HG03565 (cell line): ENCODE data around the gene ADCY5.

Experiments used
- ATAC-seq: cut with Tn5 transposase; IDR thresholded peaks from one replicate; pipeline ENCODE4 v1.9.1; 2021; ENCODE audit warnings: mild to moderate bottlenecking, moderate library complexity; ENCODE audit not compliant: unreplicated experiment

The ADCY5 gene

DNA sequence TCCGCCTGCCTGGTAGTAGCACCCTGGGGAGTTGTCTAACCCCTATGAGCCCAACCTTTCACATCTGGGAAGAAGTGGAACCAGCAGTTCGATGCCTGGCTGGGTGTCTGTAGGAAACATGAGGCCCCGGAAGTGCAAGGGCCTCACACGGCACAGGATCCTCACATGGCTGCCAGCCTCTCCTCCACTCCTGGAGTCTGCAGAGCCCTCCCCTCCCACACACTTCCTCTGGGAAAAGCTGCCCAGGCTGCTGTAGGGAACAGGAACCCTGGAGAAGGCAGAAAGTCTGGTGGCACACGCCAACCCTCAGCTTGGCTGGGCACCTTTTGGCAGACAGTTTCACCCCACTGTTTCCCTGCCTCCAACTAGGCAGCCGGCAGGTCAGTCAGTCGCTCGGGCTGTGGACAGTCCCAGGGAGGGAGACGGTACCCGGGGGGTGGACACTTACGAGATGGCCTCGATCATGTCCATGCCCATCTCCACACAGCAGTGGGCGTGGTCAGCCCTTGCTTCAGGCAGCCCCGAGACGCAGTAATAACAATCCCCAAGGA is 118.4 kb downstream of the ADCY5 start:
- no peak for ATAC-seq

DNA sequence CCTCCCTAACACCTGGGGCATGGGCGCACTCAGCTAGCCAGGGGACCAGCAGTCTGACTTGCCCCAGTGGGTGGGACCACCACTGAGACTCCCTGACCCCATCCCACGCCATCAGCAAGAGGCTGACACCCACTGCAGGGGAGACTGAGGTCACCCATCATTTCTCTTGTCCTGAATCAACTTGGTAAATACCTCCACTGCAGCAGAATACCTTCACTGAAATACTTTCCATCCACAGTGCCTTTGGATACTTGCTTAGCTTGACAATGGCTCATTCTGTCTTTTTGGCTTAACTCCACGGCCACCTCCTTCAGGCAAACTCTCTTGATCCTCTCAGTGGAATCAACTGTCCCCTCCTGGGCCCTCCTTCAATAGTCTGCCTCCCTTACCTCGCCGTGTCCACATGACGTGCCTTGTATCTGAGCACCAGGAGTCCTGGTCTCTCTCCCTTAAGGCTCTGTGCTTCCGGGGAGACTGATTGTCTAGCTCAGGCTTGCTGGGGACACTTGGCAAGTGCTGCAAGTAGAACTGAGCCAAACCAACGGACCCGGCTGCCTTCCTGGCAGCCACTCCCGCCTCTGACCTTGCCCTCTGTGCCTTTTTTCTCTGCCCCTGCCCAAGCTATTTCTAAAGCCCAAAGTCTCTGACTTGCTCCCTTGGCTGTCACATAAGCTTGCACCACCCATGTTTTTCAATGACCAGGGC is 119.1 kb downstream of the ADCY5 start:
- ATAC-seq: no peak

DNA sequence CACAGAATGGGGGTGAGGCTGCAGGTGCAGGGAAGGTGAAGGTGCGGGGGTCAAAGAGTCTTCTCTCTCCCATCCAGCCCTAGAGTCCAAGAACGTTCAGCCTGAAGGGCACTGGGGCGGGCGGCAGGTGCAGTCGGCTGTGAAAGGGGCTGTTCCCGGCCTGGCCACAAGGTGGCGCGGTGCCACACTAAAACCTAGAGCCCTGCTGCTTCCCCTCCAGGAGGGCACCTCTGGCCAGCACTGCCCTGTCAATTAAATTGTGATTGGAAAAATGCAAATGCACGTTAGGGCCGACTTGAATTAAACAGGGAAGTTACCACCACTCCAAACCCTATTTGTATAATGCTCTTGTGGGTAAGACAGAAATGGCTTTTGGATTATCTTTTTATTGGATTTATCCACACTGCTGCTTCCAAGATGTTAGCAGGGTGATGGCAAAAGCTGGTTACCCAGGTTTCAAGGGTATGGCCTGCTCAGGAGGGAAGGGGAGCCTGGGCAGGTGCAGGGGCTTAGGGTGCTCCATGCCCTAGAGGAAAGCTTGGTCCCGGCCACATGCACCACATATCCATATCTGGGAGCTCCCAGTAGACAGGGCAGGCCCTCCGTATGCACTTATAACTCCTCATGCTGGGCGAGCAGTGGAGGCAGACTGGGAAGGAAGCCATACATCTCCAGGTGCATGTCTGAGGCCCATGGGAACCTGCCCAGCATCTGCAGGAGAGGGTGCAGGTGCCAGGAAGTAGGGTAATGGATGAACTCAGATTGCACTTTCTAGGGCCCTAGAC is 119.8 kb downstream of the ADCY5 start:
- no peak for ATAC-seq

- no peak for ATAC-seq
Measured at GRCh38 chr3:123327956-123328850, 120.7 kb downstream of the ADCY5 start.

DNA sequence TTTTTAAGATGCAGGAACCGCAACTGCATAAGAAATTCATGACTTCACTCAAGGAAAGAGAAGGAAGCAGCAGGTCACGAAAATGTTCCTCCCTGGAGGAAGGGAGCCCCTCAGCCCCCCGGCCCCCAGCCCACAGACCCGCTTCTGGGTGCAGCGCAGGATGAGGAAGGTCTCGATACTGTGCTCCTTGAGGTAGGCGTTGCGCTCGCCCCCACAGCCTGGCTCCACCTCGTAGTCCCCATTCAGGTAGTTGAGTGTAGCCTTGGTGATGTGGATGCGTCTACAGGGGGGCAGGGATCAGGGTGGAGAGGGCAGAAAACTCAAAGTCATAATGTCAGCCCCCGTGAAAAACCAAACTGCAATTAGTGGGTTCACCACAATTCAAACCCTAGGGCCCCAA is 121.4 kb downstream of the ADCY5 start:
- no peak for ATAC-seq

DNA sequence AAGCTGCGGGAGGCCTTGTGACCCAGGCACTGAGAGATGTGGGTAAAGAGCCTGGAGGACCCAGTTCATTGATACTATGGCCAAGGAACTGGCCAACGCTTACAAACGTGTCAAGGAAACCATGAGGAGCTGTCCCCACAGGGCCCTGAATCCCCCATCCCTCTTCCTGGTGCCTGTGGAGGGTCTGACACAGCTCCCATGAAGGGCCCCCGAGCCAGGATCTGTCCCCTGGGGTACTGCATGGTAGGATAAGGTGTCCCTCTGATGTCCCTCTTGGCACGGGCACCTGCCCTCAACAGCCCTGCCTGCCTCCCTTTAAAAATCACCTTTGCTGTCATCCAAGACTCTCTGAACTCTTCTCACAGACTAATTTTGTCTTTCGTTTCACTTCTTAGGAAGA is 122.4 kb downstream of the ADCY5 start:
- ATAC-seq: no peak

- no peak for ATAC-seq
Measured at GRCh38 chr3:123325766-123326256, 123.1 kb downstream of the ADCY5 start.

GRCh38 chr3:123324880-123325765 is 123.8 kb downstream of the ADCY5 start:
- no peak for ATAC-seq

DNA sequence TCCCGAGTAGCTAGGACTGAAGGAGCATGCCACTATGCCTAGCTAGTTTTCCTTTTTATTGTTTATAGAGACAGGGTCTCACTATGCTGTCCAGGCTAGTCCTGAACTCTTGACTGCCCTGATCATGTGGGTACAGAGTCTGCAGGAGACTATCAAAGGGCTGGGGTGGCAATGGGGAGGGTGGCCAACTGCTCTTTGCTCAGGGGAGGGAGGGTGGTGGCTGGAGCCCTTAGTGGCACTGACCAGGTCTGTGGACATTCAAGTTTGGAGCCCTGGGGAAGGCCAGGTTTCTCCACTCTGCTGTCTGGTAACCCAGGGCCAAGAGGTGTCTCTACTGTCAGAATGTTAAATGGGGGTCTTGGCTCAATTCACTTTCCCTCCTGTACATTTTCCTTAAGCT is 125.1 kb downstream of the ADCY5 start:
- ATAC-seq: no peak

- no peak for ATAC-seq
Measured at GRCh38 chr3:123322866-123323265, 126.0 kb downstream of the ADCY5 start.

- ATAC-seq: no peak
Measured at GRCh38 chr3:123321806-123322205, 127.1 kb downstream of the ADCY5 start.

GRCh38 chr3:123320221-123320620 is 128.7 kb downstream of the ADCY5 start:
- ATAC-seq: no peak

GRCh38 chr3:123319760-123320159 is 129.1 kb downstream of the ADCY5 start:
- no peak for ATAC-seq

DNA sequence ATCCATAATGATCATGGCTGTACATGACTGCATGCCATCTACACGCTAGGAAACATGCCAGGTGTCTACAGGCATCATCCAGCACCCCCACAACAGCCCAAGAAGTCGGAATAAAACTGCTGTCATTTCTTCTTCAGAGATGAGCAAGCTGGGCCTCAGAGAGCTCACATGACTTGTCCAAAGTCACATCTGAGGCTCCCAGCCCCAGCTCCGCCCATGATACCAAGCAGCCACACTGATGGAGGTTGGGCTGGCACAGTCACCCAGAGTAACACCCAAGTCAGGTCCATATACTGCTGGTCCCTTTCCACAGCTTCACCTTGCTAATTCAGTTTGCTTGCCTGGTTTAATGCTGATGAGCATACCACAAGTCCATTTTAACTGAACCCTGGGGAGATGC is 130.5 kb downstream of the ADCY5 start:
- ATAC-seq: no peak

GRCh38 chr3:123317716-123318115 is 131.2 kb downstream of the ADCY5 start:
- ATAC-seq: no peak

DNA sequence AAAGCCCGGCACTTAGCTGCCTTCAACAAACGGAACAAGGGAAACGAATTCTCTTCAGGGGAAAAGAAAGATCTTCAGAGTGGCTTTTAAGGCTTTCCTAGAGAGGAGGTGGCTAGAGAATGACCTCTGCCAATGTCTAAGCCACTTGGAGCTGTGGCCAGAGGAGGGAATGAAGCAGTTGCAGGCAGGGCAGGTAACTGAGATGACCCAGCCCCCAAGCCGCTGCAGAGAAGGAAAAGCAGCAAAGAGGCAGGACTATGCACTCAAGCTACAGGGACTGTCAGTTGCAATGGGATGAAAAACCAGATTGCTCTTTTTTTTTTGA is 133.7 kb downstream of the ADCY5 start:
- ATAC-seq: no peak

- ATAC-seq: no peak
Measured at GRCh38 chr3:123314359-123315270, 134.3 kb downstream of the ADCY5 start.

DNA sequence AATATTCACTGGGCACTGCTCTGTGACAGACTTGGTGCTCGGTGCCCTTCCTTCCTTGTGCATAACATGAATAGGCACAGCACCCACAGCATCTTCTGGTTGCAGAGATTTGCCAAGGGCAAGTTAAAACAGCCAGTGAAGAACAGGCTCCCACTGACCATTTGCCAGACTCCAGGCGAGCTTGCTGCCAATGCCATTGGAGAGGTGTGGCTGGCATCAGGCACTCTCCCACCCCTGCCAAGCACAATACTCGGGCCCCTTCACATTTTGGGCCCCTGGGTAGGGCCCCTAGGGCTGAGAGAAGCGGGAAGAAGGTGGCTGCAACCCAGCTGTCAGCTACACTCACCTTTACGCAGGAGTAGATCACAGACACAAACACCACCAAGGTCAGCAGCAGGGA is 135.0 kb downstream of the ADCY5 start:
- no peak for ATAC-seq
